GM13977 (cell line): ENCODE data around the gene CECR2.

ENCODE experiments used
- DNase-seq: peaks from one replicate; pipeline ENCODE4 v3.0.0; 2012; ENCODE audit warnings: low spot score
- CTCF ChIP-seq: IDR thresholded peaks from 2 replicates; pipeline ENCODE4 v1.5.1; 2012; ENCODE audit warnings: mild to moderate bottlenecking, control low read depth; ENCODE audit not compliant: insufficient read depth; ENCODE audit errors: extremely low read depth, missing control alignments
- in situ Hi-C: fragments of 300-500 bp; cut with MboI; formaldehyde crosslinking; loops from one replicate; pipeline ENCODE4 v1.12.0; 2022; ENCODE audit warnings: low sequenced_read_pairs, low pct_unique_long_range_greater_than_20kb, mixed read lengths, inconsistent platforms; ENCODE audit not compliant: unreplicated experiment

The CECR2 gene

GRCh38 chr22:17334983-17335382 lies 34.3 kb upstream of the CECR2 start:
- in situ Hi-C loops = no loop called here
- DNase-seq = no peak
- TF ChIP-seq CTCF = no peak

- TF ChIP-seq CTCF = no peak
- in situ Hi-C loops = no loop called here
- peak; percentile 3 for DNase-seq
These were observed 33.2 kb upstream of the CECR2 start for GRCh38 chr22:17336061-17336460.

- no peak for DNase-seq
- TF ChIP-seq CTCF = no peak
- in situ Hi-C loops = no loop called here
These were observed 31.6 kb upstream of the CECR2 start for GRCh38 chr22:17337639-17338038.

- DNase-seq = peak; percentile 4
- TF ChIP-seq CTCF = no peak
- in situ Hi-C loops = no loop called here
These were observed 30.1 kb upstream of the CECR2 start for GRCh38 chr22:17339095-17339693.

GRCh38 chr22:17342361-17342760 lies 26.9 kb upstream of the CECR2 start:
- in situ Hi-C loops = no loop called here
- TF ChIP-seq CTCF = no peak
- peak; percentile 2 for DNase-seq

- no peak for DNase-seq
- no peak for TF ChIP-seq CTCF
- in situ Hi-C loops = no loop called here
These were observed 25.5 kb upstream of the CECR2 start for GRCh38 chr22:17343766-17344165.

- in situ Hi-C loops = no loop called here
- no peak for DNase-seq
- no peak for TF ChIP-seq CTCF
These were observed 22.7 kb upstream of the CECR2 start for GRCh38 chr22:17346578-17346977.
